Activated CD4-positive, CD25-positive, alpha-beta regulatory T cell treated with anti-CD3 and anti-CD28 coated beads, Interleukin-2, amount 50 U/mL, for 16 hours (primary cell): ENCODE measurements around the gene LMAN2L.
"Not testable (repeated sequence)": the region's sequence is repeated elsewhere in the genome, so short reads cannot be mapped to it uniquely, and the experiment has no call there.

Experiments
- DNase-seq: peaks from one replicate; pipeline ENCODE4 v3.0.0-alpha.2; 2020; ENCODE audit warnings: low read depth, low spot score

Gene LMAN2L

DNA sequence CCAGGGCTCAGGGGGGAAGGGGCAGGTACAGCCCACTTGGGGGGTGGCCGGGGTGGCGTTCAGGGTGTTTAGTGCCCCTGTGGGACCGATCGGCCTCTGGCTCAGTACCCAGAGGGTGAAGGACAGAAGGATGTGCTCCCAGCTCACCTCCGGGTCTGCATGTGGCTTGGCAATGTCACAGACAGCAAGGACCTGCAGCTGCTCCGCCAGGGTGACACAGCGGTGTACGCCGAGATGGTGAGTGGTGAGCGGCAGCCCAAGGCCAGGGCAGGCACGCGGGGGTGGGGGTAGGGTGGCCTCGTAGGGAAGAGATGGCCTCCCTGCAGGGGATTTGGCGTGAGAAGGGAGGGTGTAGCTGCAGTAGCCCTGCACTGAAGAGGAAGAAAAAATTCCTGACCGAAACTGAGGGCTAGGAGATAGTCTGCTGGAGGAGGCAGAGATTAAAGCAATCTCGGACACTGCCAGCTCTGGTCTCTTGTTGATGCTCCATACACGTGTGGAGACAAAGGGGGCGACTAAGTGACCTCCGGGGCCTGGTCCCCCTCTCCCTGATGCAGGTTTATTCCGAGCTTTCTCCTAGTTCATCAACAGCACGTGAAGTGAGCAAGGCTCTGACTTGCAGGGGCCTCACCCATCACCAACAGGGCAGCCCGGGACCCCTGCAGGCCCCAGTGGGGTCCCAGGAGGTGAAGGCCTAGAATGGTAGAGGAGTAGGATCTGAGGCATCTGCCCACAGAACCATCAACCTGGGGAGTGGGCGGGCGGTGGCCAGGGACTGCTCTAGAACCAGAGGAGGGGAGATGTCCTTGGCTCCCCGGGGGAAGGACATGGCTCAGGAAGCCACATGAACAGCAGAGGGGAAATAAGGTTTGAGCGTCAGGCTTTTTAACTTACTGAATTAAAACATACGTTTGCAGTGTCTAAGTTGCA, 51.9 kb downstream of the LMAN2L start:
- DNase-seq, result no peak

DNA sequence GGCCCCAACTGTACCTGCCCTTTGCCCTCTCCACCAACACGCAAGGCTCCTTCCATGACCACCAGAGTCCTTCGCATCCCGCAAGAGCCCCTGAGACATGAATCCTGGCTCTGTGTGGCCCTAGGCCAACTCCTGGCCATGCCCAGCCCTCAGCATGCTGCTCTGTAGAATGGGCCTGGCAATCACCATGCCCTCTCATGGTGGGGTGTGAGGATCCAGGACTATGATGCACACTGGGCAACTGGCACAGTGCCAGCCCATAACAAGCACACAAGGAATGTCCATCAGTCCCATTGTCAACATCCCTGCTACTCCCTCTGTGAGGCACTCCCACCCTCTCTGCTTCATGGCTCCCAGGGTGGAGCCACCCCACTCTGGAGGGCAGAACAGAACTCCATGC, 52.6 kb downstream of the LMAN2L start:
- no peak for DNase-seq

DNA sequence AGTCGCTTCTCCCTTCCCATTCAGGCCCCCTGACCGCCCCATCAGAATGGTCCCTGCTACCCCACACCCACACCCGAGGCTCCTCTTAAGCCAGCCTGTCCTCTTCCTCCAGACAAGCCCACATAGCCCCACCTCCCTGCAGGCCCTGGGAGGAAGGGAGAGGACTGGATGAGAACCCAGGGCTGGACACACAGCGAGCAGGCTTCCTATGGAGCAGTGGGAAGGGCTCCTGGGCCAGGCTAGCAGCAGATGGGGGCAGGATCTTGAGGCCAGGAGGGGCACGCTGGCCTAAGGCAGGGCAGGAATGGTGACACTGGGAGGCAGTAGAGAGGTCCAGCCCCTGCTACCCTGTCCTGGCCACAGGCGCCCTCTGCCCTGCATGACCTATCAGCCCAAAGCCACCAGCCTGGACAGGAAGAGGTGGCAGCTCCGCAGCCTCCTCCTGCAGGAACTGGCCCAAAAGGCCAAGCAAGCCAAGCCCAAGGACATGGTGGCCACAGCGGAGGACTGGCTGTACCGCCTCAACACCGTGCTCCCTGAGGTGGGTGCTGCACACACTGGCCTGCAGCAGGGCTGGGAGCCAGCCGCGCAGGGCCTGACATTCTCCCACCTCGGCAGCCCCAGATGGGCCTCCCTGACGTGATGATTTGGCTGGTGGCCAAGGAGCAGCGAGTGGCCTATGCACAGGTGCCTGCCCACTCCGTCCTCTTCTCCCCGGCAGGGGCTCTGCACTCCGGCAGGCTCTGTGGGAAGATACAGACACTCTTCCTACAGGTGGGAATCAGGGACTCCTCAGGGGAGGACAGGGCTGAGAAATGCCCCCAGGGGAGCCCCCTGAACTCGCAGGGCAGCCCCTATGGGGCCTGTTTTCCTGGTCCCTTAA, 54.0 kb downstream of the LMAN2L start:
- DNase-seq, result no peak

DNA sequence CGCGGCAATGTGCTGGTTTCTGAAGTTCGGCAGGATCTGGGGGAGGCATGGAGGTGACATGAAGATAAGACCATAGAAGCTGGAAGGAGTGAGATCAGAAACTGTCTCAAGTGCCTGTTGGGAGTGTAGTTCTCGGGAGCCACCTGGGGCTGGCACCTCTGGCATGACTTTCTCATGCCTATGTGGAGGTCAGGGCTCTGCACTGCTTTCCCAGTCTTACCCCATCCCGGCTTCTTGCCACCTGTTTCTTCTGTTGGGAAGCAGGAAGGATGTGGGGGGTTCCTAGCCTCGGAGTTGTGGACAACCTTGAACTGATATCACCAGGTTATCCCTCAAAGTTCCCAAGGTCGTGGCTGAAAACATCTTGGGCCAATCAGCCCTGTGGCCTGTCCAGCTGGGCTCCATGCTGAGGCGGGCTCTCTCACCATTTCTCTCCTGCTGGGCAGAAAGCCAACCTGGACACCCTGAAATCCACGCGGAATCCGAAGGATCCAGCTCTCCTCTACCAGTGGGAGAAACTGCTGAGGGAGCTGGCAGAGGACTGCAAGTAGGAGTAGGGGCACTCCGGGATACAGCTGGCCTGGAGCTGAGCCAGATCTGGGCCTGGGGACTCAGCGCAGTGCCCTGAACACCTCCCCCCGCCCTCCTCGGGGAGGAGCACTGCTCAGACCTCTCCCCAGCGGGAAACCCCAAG, 54.8 kb downstream of the LMAN2L start:
- DNase-seq, result no peak

DNA sequence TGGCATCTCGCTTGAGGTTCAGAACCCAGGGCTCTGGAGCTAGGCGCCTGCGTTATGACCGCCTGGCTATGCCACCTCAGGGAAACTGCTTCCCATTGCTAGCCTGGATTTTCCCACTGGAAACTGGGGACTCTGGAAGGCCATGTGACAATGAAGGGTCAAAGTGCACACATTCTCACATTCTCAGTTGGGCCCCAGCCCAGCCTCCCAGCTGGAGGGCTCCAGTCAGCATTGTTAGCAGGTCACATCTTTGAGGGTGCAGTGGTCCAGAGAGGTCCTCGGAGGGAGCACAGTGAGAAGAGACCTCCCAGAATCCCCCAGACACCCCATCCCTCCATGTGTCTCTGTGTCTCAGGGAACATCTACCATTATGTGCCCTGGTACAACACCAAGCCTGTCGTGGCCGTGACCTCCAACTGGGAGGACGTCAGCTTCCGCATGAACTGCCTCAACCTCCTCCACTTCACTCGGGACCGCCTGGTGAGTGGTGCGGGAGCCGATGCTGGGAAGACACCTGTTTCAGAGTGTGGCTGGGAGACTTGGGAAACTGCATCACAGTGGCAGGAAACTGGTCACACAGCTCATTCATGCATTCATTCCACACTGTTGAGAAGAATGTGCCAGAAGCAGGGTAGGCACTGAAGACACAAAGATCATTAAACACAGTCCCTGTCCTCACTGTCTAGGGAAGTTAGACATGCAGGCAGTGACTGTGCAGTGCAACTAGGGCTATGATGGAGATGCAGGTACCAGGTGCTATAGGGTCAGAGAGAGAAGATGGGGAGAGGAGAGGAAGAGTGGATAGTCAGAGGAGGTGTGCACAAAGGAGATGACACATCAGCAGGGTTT, 55.7 kb downstream of the LMAN2L start:
- no peak for DNase-seq

DNA sequence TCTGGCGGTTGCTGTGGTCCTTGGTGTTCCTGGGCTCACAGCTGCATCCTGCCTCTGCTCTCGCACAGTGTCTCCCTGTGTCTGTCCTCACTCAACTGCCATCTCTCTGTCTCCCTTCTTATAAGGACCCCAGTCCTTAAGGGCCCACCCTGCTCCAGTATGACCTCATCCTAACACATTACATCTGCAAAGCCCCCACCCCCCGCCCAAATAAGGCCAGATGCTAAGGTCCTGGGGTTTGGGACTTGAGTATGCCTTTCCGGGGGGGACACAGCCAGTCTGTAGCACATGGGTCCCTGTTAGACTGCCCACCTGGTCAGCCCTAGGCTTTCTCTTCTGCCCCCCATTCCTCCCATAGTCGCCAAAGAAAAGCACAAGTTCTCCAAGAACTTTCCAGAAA, 56.6 kb downstream of the LMAN2L start:
- DNase-seq, result no peak

DNA sequence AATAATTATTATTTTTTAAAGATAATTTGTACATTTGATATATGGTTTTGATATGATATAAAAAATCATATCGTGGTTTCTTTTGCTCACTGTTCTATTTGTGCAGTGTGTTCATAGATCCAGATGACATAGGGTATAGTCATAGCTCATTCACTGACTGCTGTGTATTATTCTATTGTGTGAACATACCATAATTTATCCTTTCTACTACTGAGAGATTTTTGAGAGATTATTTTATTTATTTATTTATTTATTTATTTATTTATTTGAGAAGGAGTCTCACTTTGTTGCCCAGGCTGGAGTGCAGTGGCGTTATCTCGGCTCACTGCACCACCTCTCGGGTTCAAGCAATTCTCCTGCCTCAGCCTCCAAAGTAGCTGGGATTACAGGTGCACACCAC, 58.3 kb downstream of the LMAN2L start:
- no peak for DNase-seq

DNA sequence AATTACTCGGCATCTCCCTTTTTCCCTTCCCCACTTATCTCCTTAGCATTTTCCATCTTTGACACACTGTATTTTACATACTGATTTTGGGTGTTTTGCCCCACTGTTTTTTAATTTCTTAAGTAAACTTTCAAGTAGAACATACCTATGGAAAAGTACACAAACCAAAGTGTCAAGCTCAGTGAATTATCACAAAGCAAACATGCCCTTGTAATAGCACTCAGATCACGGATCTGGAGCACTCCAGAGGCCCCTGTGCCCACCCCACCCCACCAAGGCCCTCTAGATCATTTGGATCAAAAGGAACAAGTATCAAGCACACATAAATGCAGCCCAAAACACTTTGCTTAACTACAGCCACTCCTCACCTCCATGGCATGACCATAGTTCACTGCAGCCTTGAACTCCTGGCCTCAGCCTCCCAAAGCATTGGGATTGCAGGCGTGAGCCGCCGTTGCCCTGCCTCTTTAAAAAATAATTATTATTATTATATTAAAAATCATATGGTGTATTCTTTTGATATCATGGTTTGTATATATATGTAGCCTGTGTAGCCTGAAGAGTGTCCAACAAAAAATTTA, 59.2 kb downstream of the LMAN2L start:
- DNase-seq, result no peak

DNA sequence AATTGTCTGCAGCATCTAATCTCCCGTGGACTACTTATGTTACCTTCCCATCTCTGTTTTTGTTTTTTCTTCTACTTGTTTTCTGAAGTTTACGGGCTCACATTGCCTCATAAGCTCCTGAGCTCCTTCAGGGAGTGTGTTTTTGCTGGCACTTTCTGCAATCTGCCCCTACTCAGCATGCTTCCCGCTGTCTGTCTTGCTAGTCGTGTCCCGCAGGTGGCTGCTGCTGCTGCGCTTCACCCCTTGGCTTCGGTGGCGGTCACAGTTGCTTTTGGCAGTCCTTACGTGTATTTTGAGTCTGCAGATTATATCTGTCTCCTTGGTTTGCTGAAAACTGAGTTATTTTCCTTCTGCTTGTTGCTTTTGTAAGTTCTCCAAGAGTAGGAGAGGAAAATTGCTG, 60.0 kb downstream of the LMAN2L start:
- DNase-seq, result no peak

DNA sequence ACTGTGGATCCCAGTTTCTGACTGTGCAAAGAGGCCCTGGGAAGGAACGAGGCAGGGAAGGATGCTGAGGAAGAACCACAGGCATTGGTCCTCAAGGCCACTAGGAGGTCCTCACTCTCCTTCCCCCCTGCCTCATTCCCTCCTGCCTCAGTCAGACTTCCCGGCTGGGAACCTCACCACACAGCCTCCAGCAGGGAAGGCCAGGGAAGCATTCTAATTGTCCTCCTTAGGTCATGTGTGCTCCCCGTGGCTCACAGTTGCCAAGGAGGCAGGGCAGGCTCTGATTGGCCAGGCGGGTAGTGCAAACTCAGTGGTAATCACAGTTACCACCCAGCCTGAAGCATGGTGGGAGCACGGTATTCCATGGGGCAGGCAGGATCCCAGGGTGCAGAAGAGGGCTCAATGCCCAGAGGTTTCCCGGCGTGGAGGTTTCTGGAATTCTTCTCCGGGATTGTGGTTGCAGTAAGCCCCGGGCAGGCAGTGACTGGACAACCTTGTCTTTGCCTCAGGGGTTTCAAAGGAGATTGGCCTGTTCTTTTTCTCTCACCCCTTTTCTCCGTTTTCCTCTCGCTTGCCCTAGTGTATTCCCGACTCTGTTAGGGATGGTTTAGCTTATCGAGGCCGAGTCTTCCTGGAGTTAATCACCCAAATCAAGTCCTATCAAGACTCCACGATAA, 70.2 kb downstream of the LMAN2L start:
- DNase-seq, result no peak

DNA sequence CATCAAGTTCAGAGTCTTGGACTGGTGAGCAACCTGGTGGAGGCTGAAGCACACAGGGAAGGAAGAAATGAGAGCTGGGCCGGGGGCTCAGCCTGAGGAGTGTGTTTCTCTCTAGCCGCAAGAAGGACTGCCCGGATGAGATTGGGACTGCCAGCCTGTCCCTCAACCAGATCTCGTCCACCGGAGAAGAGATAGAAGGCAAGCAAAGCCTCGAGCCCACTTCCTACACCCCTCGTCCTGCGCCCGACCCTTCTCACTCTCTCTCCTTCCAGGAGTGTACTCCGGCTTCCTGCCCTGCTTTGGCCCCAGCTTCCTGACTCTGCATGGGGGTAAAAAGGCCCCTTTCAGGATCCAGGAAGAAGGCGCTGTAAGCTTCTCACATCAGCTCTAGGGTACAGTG, 71.1 kb downstream of the LMAN2L start:
- no peak for DNase-seq

DNA sequence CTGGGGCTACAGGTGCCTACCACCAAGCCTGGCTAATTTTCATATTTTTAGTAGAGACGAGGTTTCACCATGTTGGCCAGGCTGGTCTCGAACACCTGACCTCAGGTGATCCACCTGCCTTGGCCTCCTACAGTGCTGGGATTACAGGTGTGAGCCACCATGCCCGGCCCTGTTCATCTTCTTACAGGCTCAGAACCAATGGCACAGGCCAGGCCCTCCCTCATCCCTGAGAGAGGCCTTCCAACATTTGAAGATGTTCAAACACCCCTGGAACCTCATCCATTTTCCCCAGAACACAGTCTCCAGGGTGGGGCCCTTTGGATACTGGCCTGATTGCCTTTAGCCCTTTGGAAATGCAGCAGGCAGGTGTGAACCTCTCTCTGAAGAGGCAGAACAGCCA, 74.1 kb downstream of the LMAN2L start:
- not testable (repeated sequence) for DNase-seq

DNA sequence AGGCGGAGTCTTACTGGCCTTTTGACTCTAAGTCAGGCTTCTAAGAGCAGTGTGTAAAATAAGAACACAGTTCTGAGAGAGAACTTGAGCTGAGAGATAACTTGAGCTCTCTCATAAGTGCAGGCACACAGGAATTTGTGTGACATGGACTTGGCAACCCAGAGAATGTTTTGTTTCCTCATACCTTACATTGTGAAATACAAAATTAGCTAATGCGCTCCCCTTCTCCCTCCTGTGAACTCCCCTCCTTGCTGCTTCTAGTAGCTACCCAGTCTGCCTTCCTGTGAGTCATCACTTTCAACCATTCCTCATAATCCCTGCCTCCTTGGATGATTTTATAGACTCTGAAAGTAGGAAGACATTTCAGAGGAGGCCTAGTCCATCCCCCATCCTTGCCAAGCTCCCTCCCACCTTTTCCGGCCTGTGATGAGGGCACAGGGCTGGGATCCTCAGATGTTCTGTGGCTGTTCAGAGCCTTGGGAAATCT, 74.7 kb downstream of the LMAN2L start:
- DNase-seq, result no peak

DNA sequence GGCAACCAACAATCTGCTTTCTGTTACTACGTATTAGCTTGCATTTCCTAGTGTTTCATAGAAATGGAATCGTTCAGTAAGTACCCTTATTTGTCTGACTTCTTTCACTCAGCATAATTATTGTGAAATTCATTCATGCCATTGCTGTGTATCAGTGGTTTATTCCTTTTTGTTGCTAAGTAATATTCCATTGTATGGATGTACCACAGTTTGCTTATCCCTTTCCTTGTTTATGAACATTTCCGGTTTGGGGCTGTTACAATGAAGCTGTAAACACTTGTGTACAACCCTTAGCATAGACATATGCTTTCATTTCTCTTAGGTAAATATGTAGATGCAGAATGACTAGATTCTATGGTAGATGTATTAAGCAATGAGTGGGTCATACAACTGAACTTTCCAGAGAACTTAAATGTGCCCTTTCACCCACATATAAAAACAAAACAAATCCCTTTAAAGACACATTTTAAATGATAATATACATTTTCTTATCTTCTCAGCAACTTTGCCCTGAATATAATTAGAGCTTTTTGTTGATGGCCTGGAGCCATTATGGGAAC, 75.4 kb downstream of the LMAN2L start:
- DNase-seq, result no peak

DNA sequence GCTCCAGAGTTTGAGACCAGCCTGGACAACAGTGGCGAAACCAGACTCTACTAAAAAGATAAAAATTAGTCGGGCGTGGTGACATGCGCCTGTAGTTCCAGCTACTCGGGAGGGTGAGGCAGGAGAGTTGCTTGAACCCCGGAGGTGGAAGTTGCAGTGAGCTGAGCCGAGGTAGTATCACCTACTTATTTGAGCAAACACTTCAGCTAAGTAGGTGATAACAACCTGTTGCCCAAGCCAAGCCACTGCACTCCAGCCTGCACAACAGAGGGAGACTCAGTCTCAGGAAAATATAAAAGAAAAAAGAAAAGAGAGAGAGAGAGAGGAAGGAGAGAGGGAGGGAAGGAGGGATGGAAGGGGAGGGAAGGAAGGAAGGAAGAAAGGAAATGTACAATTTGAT, 76.0 kb downstream of the LMAN2L start:
- DNase-seq, result no peak

DNA sequence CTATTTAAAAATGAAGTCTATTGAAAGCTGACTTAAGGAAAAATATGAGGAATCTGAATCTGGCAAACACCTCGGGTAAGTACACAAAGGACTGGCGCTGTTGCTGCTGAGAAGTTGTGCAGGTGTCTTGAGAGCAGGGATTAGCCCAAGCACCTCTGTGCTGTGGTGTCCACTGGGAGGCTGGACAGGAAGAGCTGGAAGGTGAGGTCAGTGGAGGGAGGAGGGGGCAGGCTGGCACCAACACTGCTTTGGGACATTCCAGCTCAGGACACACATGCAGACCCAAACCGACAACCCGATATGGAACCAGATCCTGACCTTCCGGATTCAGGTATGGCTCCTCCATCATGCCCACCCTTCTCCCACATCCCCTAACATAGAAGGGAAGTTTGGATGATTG, 76.7 kb downstream of the LMAN2L start:
- no peak for DNase-seq

DNA sequence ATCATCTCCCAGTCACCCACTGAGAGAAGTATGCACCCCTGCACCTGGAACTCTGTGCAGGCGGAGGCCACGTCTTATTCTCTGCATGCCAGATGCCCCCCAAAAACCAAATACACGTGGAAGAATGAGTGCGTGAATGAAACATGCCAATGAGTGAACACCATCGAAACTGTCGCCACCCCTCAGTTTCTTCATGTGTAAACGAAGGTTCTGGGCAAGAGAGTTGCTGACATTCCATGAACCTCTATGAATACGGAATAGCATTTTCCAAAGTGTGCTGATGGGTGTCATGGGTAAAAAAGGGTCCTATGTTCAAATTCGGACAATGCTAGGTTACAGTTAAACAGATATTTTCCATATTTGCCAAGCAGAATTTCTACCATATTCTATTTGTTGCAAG, 77.5 kb downstream of the LMAN2L start:
- DNase-seq, result no peak

DNA sequence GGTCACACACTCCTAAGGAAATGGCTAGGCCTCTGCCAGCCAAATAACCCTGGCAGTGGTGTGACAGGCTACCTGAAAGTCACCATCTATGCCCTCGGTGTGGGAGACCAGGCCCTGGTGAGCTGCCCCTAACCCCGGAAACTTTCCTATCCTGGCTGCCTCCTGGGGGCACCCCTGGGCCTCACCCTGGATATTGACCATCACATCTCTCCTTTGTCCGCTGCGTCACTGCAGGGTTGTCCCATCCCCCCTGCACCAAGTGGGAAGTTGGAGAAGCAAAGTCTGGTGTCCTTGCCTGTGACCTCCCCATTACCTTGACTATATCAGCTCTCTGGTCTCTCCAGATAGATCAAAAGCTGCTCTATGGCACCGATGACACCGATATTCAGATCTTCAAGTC, 78.5 kb downstream of the LMAN2L start:
- no peak for DNase-seq

DNA sequence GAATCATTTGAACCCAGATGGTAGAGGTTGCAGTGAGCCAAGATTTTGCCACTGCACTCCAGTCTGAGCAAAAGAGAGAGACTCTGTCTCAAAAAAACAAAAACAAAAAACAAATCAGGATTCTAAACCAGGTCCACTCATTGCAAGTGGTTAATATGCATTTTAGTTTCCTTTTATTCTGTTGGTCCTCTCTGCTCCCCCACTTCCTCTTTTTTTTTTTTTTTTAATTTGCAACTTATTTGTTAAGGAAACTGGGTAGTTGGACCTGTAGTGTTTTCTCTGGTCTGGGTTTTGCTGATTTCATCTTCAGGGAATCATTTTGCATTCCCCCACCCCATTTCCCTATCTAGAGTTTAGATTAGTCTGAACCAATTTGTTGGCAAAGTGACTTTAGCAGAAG, 83.3 kb downstream of the LMAN2L start:
- no peak for DNase-seq
